Adrenal gland (tissue), 5 donors: Measurements from ENCODE around the gene CD1B.

ENCODE experiments used
- CTCF ChIP-seq, 6 experiments: fragments of 450-650 bp in 4 of 6; fragments of 200-600 bp in 2 of 6; sonication (generic) in 1 of 6; IDR thresholded peaks; 1 replicate in 5 of 6; 2 replicates in 1 of 6; pipeline versions ENCODE4 v1.5.1 to v1.8.0; 2016 to 2021; ENCODE audit warnings: antibody characterized with exemption in 6 of 6, mild to moderate bottlenecking in 2 of 6, moderate library complexity in 1 of 6
- POLR2A ChIP-seq, 2 donors: fragments of 450-650 bp; IDR thresholded peaks; one replicate each; pipeline ENCODE4 v1.6.1; 2017; ENCODE audit warnings: antibody characterized with exemption in 2 of 2, mild to moderate bottlenecking in 2 of 2, moderate library complexity in 1 of 2
- donor health status: DM: no; HTN: no; CAD: no.

- TF ChIP-seq CTCF (IDR thresholded peaks at IDR 0.05) (no peak), POLR2A (IDR thresholded peaks at IDR 0.05) (no peak)
Observed at GRCh38 chr1:158295791-158296190, 35.5 kb downstream of the CD1B start.
